Lung (tissue), 12 donors: ENCODE data around the gene STARD10. TPM values are rescaled to one million over a fixed set of nuclear protein-coding genes. Genes with fewer than 3 reads are reported as not detected.
A peak's percentile ranks its signal among the peaks of the same experiment; 100 is the strongest.

Experiments used
- ATAC-seq: fragments of 200-7000 bp; cut with Tn5 transposase; one replicate; pipeline ENCODE4 v1.9.1; 2020; ENCODE audit warnings: moderate number of reproducible peaks; ENCODE audit not compliant: insufficient read depth, low FRiP score
- DNase-seq, 3 donors: peaks; one replicate each; pipeline ENCODE4 v3.0.0-alpha.2; 2013 to 2017
- H3K27ac ChIP-seq, 2 donors: one replicate each; pipeline ENCODE4 v1.5.1; 2013; ENCODE audit warnings: mild to moderate bottlenecking in 2 of 2, moderate library complexity in 2 of 2, control low read depth in 1 of 2, inconsistent platforms in 1 of 2, low read depth in 1 of 2, low read length in 1 of 2
- H3K27me3 ChIP-seq, 3 donors: one replicate each; pipeline ENCODE4 v1.5.1; 2013; ENCODE audit warnings: low read length in 2 of 3; ENCODE audit not compliant: control insufficient read depth in 3 of 3, insufficient read depth in 3 of 3
- H3K36me3 ChIP-seq, 4 donors: one replicate each; pipeline ENCODE4 v1.5.1; 2013; ENCODE audit warnings: low read length in 4 of 4, mild to moderate bottlenecking in 1 of 4, moderate library complexity in 1 of 4; ENCODE audit not compliant: control insufficient read depth in 4 of 4, insufficient read depth in 4 of 4
- H3K4me1 ChIP-seq, 5 donors: one replicate each; pipeline ENCODE4 v1.5.1; 2013; ENCODE audit warnings: low read length in 5 of 5, mild to moderate bottlenecking in 2 of 5, moderate library complexity in 1 of 5; ENCODE audit not compliant: control insufficient read depth in 5 of 5, insufficient read depth in 5 of 5
- H3K4me3 ChIP-seq: one replicate; pipeline ENCODE4 v1.5.1; 2013; ENCODE audit warnings: mild to moderate bottlenecking, control low read depth, moderate library complexity
- H3K9ac ChIP-seq, 2 donors: one replicate each; pipeline ENCODE4 v1.5.1; 2013; ENCODE audit warnings: low read length in 2 of 2, control low read depth in 1 of 2; ENCODE audit not compliant: insufficient read depth in 1 of 2
- H3K9me3 ChIP-seq, 4 donors: one replicate each; pipeline ENCODE4 v1.5.1; 2013; ENCODE audit warnings: low read length in 3 of 4, mild to moderate bottlenecking in 1 of 4, moderate library complexity in 1 of 4; ENCODE audit not compliant: control insufficient read depth in 4 of 4, insufficient read depth in 3 of 4
- CTCF ChIP-seq: IDR thresholded peaks from 2 replicates; pipeline ENCODE4 v1.5.1; 2012; ENCODE audit warnings: mild to moderate bottlenecking; ENCODE audit errors: control extremely low read depth, extremely low read depth
- WGBS, 2 donors: extraction: QIAGEN DNeasy Blood & Tissue Kit; methylation state at CpG; one replicate each; pipeline ENCODE4 v1.1.7; 2013; 5-methylcytosine and 5-hydroxymethylcytosine counted together
- polyA plus RNA-seq, 2 donors: library from polyadenylated mRNA; stranded (reverse); fragments of 200-250 nt; gene quantifications; one replicate each; pipeline ENCODE4 v1.2.1, GENCODE V29; 2013
- total RNA-seq, 2 donors: library from RNA; depleted of rRNA in 1 of 2; stranded (reverse); fragments of >200 nt in 1 of 2; gene quantifications; one replicate each; pipeline ENCODE4 v1.2.1, GENCODE V29; 2014 to 2021
- donor health status: control.
- donor health status: control.
- donor health status: Bipolar disorder and iron deficiency.
- donor health status: healthy.
- donor health status: DM: yes; HTN: yes; CAD: no.

Gene STARD10
- total and polyA plus RNA-seq, 4 donors = 66.5 to 198 (median 102) TPM

GRCh38 chr11:72738199-72739141, 55.4 kb downstream of the STARD10 start:
- Histone ChIP-seq H3K4me3 (no peak overlapping the region), H3K9ac (no peak overlapping the region), H3K27ac (peak overlapping the region in 1 of 2 donors; percentile 87), H3K9me3 (no peaks in the 10 kb centered on the region), H3K4me1 (peaks cover 0 to 41% (median 8%) of the 10 kb centered on the region in 5 donors), H3K36me3 (no peaks in the 10 kb centered on the region), H3K27me3 (no peaks in the 10 kb centered on the region)
- DNase-seq = no peak
- ATAC-seq = peak; percentile 41
- 30 to 58% methylated on average over 11 of the region's 11 CpGs for WGBS, 2 donors
- no peak for TF ChIP-seq CTCF

- no peak overlapping the region for H3K9ac ChIP-seq
Measured at GRCh38 chr11:72737336-72737735, 56.5 kb downstream of the STARD10 start.

GRCh38 chr11:72736452-72737069, 57.3 kb downstream of the STARD10 start:
- ATAC-seq = peak; percentile 55
- WGBS, 2 donors = 1 to 12% methylated on average over 5 of the region's 5 CpGs
- peak in 2 of 3 donors; percentile 30 to 50 for DNase-seq

More at GRCh38 chr11:72737336-72737735, 56.5 kb downstream of the STARD10 start:
- H3K4me3 ChIP-seq = no peak overlapping the region
- H3K27me3 ChIP-seq = no peaks in the 10 kb centered on the region
- 68 to 69% methylated on average over 1 of the region's 1 CpG for WGBS, 2 donors
- no peak for DNase-seq
- ATAC-seq = no peak
- H3K4me1 ChIP-seq = peaks cover 0 to 37% (median 8%) of the 10 kb centered on the region in 5 donors
- peaks cover 0 to 3% (median 0%) of the 10 kb centered on the region in 4 donors for H3K36me3 ChIP-seq
- H3K27ac ChIP-seq = peak overlapping the region in 1 of 2 donors; percentile 87
- TF ChIP-seq CTCF = no peak
- H3K9me3 ChIP-seq = no peaks in the 10 kb centered on the region

More at GRCh38 chr11:72736452-72737069, 57.3 kb downstream of the STARD10 start:
- no peaks in the 10 kb centered on the region for H3K27me3 ChIP-seq
- H3K9ac ChIP-seq = no peak overlapping the region
- H3K4me3 ChIP-seq = no peak overlapping the region
- TF ChIP-seq CTCF = no peak
- peak overlapping the region in 1 of 2 donors; percentile 87 for H3K27ac ChIP-seq
- peaks cover 0 to 6% (median 0%) of the 10 kb centered on the region in 4 donors for H3K36me3 ChIP-seq
- no peaks in the 10 kb centered on the region for H3K9me3 ChIP-seq
- peaks cover 0 to 37% (median 9%) of the 10 kb centered on the region in 5 donors for H3K4me1 ChIP-seq
